DMS 273 (cell line): ENCODE measurements around the gene CBX6.

Source experiments
- DNase-seq: peaks from one replicate; lab custom pipeline; 2025; ENCODE audit not compliant: unreplicated experiment; lab: John Stamatoyannopoulos, UW

Gene CBX6

GRCh38 chr22:38823076-38823475 lies 48.9 kb downstream of the CBX6 start:
- no peak for DNase-seq

DNA sequence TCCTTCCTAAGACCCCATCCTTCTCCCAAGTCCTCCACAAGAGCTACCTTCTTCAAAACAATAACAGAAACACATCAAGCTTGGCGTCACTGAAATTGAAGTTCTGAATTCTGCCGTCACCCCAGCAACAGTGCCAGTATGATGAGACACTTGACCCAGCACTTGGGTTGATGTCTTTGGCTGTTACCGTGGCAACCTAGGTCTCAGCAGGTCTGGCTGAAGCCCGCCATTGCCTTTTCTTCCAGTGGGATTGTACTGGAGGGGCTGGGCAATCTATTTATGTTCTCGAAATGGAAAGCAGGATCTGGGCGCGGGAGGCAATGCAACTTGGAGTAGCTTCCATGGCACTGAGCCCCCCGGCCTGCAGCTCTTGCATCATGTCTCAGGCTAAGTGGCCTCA lies 52.0 kb downstream of the CBX6 start:
- DNase-seq, result no peak

- DNase-seq, result no peak
These were observed 52.6 kb downstream of the CBX6 start for GRCh38 chr22:38819387-38819940.

DNA sequence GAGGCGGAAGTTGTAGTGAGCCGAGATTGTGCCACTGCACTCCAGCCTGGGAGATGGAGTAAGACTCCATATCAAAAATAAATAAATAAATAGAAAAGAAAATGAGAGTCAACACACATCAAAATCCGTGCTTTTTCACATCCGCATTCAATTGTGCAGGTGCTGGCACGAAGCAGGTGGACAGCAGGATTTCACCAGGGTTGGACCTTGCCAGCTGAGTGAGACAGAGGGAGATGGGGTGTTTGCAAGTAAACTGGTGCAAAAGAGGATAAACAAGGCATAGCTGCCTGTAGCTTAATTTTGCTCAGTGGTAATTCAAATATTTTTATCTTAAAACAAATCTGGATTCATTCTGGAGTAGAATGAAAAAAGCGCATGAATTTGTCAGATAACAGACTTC lies 54.8 kb downstream of the CBX6 start:
- no peak for DNase-seq

- no peak for DNase-seq
These were observed 56.2 kb downstream of the CBX6 start for GRCh38 chr22:38815842-38816241.
